GM23338 (cell line): ENCODE measurements around the gene KIRREL3.

Experiments
- CTCF ChIP-seq, 2 experiments: fragments of 200-600 bp in 1 of 2; sonication (generic) in 1 of 2; conservative IDR thresholded peaks; 2 replicates each; pipeline versions ENCODE4 v1.5.1 to v1.6.1; 2016 to 2017; ENCODE audit warnings: antibody characterized with exemption in 2 of 2, low read depth in 2 of 2, mild to moderate bottlenecking in 2 of 2, moderate library complexity in 1 of 2
- ETS1 ChIP-seq: IDR thresholded peaks from 2 replicates; pipeline ENCODE4 v1.6.1; 2016; ENCODE audit warnings: antibody characterized with exemption
- EZH2 ChIP-seq: fragments of 200-600 bp; sonication (generic); IDR thresholded peaks from one replicate; pipeline ENCODE4 v1.8.0; 2017; ENCODE audit warnings: antibody characterized with exemption, mild to moderate bottlenecking, low read depth; ENCODE audit not compliant: unreplicated experiment
- EZH2phosphoT487 ChIP-seq: fragments of 200-600 bp; sonication (generic); IDR thresholded peaks from one replicate; pipeline ENCODE4 v1.8.1; 2018; ENCODE audit warnings: antibody characterized with exemption; ENCODE audit not compliant: unreplicated experiment
- JUNB ChIP-seq: IDR thresholded peaks from one replicate; pipeline ENCODE4 v1.6.1; 2016; ENCODE audit warnings: antibody characterized with exemption; ENCODE audit not compliant: unreplicated experiment
- NANOG ChIP-seq: IDR thresholded peaks from 2 replicates; pipeline ENCODE4 v1.6.1; 2016; ENCODE audit warnings: antibody characterized with exemption, borderline replicate concordance
- POLR2AphosphoS5 ChIP-seq: IDR thresholded peaks from 2 replicates; pipeline ENCODE4 v1.6.1; 2016; ENCODE audit warnings: antibody characterized with exemption, low read depth
- REST ChIP-seq: IDR thresholded peaks from one replicate; pipeline ENCODE4 v1.6.1; 2018; ENCODE audit warnings: antibody characterized with exemption; ENCODE audit not compliant: unreplicated experiment
- ZNF331 ChIP-seq: fragments of 250-450 bp; sonication (Bioruptor Pico); IDR thresholded peaks from 2 replicates; pipeline ENCODE4 v1.5.0; 2020; ENCODE audit warnings: low read depth, mild to moderate bottlenecking, moderate library complexity
- ZNF462 ChIP-seq: fragments of 250-450 bp; sonication (Bioruptor Pico); IDR thresholded peaks from 2 replicates; pipeline ENCODE4 v1.5.0; 2020; ENCODE audit warnings: mild to moderate bottlenecking, moderate library complexity

GRCh38 chr11:126423743-126424142, 576.8 kb downstream of the KIRREL3 start:
- TF ChIP-seq CTCF (conservative IDR thresholded peaks at IDR 0.05; ENCODE audit: low read depth in 2 of 2) (no peak), REST (no peak), ETS1 (no peak), ZNF462 (CRISPR knock-in tag) (no peak), POLR2AphosphoS5 (no peak), NANOG (no peak), EZH2 (no peak), ZNF331 (CRISPR knock-in tag) (no peak), EZH2phosphoT487 (no peak), JUNB (no peak)
